PC-9 (cell line): ENCODE measurements around the gene IRS2. TPM values are rescaled to one million over a fixed set of nuclear protein-coding genes. Genes with fewer than 3 reads are reported as not detected.

ENCODE experiments used
- BruUV-seq: library from RNA; stranded (reverse); fragments of 400-500 nt; replicated peaks from 2 replicates; lab custom pipeline; 2021; lab: Mats Ljungman, UMichigan
- CTCF ChIA-PET: fragments of 300-600 bp; sonication (Branson Sonifier 250); formaldehyde crosslinking; loops from one replicate; lab custom pipeline; 2022; ENCODE audit warnings: antibody characterized with exemption; lab: Charles Lee
- POLR2A ChIA-PET: fragments of 300-600 bp; sonication (Branson Sonifier 250); formaldehyde crosslinking; loops from one replicate; lab custom pipeline; 2022; ENCODE audit warnings: antibody characterized with exemption; ENCODE audit not compliant: unreplicated experiment; lab: Charles Lee
- DNase-seq, 2 experiments: peaks; one replicate each; pipeline versions ENCODE4 v3.0.0 to v3.0.0-alpha.2; 2015 to 2022; ENCODE audit warnings: mixed read lengths in 1 of 2
- H2AFZ ChIP-seq: fragments of 200-600 bp; sonication (generic); 2 replicates; pipeline ENCODE4 v1.8.1; 2017; ENCODE audit warnings: antibody characterized with exemption
- H3F3A ChIP-seq: fragments of 200-600 bp; sonication (generic); 2 replicates; pipeline ENCODE4 v1.8.1; 2017; ENCODE audit warnings: antibody characterized with exemption, mild to moderate bottlenecking, low read depth; ENCODE audit not compliant: insufficient read depth
- H3K27ac ChIP-seq: fragments of 200-600 bp; sonication (generic); 2 replicates; pipeline ENCODE4 v1.6.1; 2016; ENCODE audit warnings: mixed run types
- H3K27me3 ChIP-seq: fragments of 200-600 bp; sonication (generic); 2 replicates; pipeline ENCODE4 v1.6.1; 2016; ENCODE audit warnings: low read depth, mixed run types; ENCODE audit not compliant: insufficient read depth
- H3K36me3 ChIP-seq: fragments of 200-600 bp; sonication (generic); 2 replicates; pipeline ENCODE4 v1.6.1; 2016; ENCODE audit warnings: low read depth, mixed run types
- H3K4me1 ChIP-seq: fragments of 200-600 bp; sonication (generic); replicated peaks from 2 replicates; pipeline ENCODE4 v1.6.1; 2016; ENCODE audit warnings: mixed run types; ENCODE audit not compliant: insufficient read depth
- H3K4me2 ChIP-seq: fragments of 200-600 bp; sonication (generic); 2 replicates; pipeline ENCODE4 v1.6.1; 2017; ENCODE audit warnings: mixed run types
- H3K4me3 ChIP-seq: fragments of 200-600 bp; sonication (generic); 2 replicates; pipeline ENCODE4 v1.6.1; 2016; ENCODE audit warnings: mixed run types
- H3K79me2 ChIP-seq: fragments of 200-600 bp; sonication (generic); 2 replicates; pipeline ENCODE4 v1.6.1; 2017; ENCODE audit warnings: low read depth, mixed run types
- H3K9me2 ChIP-seq: fragments of 200-600 bp; sonication (generic); 2 replicates; pipeline ENCODE4 v1.8.1; 2017; ENCODE audit warnings: mild to moderate bottlenecking; ENCODE audit not compliant: insufficient read depth
- H3K9me3 ChIP-seq: fragments of 200-600 bp; sonication (generic); 2 replicates; pipeline ENCODE4 v1.8.1; 2016; ENCODE audit warnings: low read depth; ENCODE audit not compliant: insufficient read depth
- H4K20me1 ChIP-seq: fragments of 200-600 bp; sonication (generic); 2 replicates; pipeline ENCODE4 v1.8.1; 2017; ENCODE audit not compliant: insufficient read depth
- EZH2 ChIP-seq: fragments of 200-600 bp; sonication (generic); IDR thresholded peaks from 2 replicates; pipeline ENCODE4 v1.8.0; 2017; ENCODE audit warnings: antibody characterized with exemption, low read depth
- intact Hi-C: fragments of 100-400 bp; cut with micrococcal nuclease; formaldehyde crosslinking; loops from one replicate; pipeline ENCODE4 v1.10.0; 2022; ENCODE audit not compliant: unreplicated experiment
- total RNA-seq: library from RNA; stranded (reverse); gene quantifications from 2 replicates; pipeline ENCODE4 v1.2.3, GENCODE V29; 2021
- TF ChIP-seq, protein P1 (sequence below): fragments of 200-600 bp; sonication (generic); conservative IDR thresholded peaks from 2 replicates; pipeline ENCODE4 v1.6.1; 2017; ENCODE audit warnings: mixed run types, antibody characterized with exemption, mild to moderate bottlenecking, moderate library complexity

Gene IRS2
- total RNA-seq, 1 experiment from 2014 or later = 31.3 TPM

DNA sequence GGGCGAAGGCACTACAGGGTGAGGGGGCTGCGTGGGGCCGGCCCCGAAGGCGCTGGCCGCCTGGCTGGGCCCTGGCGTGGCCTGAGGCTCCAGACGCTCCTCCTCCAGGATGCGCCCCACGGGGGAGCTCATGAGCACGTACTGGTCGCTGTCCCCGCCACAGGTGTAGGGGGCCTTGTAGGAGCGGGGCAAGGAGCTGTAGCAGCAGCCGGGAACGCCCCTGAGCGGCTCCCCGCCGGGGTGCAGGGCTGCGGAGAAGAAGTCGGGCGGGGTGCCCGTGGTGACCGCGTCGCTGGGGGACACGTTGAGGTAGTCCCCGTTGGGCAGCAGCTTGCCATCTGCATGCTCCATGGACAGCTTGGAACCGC, 3.0 kb downstream of the IRS2 start:
- Histone ChIP-seq H3K27me3 (no peaks in the 10 kb centered on the region), H3K79me2 (peaks cover 84% of the 10 kb centered on the region), H3K36me3 (peaks cover 44% of the 10 kb centered on the region), H4K20me1 (peaks cover 52% of the 10 kb centered on the region), H3K4me3 (peak overlapping the region; percentile 87), H3K9me3 (no peaks in the 10 kb centered on the region), H3K9me2 (no peaks in the 10 kb centered on the region), H3K4me2 (peak overlapping the region; percentile 95), H3K27ac (peak overlapping the region; percentile 83), H3F3A (peaks cover 16% of the 10 kb centered on the region), H3K4me1 (peaks cover 16% of the 10 kb centered on the region), H2AFZ (no peak overlapping the region)
- intact Hi-C loops = loop anchor here (10.0 kb wide), 1 partner anchor 661 kb away; no protein-coding TSS in a partner anchor
- peak in 1 of 2 experiments; percentile 82 for DNase-seq
- TF ChIP-seq, protein P1, sequence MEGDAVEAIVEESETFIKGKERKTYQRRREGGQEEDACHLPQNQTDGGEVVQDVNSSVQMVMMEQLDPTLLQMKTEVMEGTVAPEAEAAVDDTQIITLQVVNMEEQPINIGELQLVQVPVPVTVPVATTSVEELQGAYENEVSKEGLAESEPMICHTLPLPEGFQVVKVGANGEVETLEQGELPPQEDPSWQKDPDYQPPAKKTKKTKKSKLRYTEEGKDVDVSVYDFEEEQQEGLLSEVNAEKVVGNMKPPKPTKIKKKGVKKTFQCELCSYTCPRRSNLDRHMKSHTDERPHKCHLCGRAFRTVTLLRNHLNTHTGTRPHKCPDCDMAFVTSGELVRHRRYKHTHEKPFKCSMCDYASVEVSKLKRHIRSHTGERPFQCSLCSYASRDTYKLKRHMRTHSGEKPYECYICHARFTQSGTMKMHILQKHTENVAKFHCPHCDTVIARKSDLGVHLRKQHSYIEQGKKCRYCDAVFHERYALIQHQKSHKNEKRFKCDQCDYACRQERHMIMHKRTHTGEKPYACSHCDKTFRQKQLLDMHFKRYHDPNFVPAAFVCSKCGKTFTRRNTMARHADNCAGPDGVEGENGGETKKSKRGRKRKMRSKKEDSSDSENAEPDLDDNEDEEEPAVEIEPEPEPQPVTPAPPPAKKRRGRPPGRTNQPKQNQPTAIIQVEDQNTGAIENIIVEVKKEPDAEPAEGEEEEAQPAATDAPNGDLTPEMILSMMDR = peak; percentile 40; the same call in 1 of the 2 replicates
- TF ChIP-seq EZH2 = no peak
- no TSS peak for BruUV-seq
- CTCF ChIA-PET = no interaction called here
- POLR2A ChIA-PET = no interaction called here

DNA sequence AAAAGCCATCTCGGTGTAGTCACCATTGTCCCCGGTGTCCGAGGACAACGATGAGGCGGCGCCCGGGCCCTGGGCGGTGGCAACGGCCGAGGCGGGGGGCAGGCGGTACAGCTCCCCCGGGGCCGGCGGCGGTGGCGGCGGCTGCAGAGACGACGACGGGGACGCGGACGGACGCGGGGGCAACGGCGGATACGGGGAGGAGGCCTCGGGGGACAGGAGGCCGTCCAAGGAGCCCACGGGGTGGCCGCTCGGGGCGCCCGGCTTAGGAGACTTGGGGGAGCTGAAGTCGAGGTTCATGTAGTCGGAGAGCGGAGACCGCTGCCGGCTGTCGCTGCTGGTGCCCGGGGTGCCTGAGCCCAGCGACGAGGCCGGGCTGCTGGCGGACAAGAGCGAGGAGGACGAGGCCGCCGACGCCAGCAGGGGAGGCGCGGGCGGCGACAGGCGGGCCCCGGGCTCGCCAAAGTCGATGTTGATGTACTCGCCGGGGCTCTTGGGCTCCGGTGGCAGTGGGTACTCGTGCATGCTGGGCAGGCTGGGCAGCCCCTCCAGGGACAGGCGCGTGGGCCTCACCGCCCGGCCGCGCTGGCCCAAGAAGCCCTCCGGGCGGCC, 3.5 kb downstream of the IRS2 start:
- Histone ChIP-seq H3K4me3 (peak overlapping the region; percentile 87), H3K27me3 (no peaks in the 10 kb centered on the region)

DNA sequence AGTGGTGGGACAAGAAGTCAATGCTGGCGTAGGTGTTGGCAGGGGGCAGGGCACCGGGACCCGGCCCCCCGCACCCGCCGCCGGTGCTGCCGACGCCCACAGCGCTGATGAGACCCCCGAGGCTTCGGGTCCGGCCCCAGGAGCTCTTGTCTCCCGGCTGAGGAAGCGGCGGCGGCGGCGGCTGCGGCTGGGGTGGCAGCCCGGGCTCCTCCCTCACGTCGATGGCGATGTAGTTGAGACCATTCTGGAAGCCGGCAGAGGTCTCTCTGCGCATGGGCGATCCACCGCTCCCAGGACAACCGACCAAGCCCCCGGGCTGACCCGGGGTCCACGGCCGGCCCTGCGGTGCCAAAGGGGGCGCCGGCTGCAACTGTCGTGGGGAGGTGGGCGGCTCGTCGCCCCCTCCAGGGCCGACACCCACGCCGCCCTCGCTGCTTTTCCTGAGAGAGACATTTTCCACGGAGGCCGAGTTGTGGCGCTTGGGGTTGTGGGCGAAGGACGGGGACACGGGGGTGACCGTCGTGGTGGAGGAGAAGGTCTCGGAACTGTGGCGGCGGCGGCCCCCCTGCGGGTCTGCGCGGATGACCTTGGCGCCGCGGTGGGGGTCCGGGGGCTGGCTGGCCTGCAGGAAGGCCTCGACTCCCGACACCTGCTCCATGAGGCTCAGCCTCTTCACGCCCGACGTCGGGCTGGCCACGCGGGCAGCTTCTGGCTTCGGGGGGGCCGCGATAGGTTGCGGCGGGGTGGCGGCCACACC, 4.1 kb downstream of the IRS2 start:
- no peak overlapping the region for H2AFZ ChIP-seq
- DNase-seq = no peak
- peak overlapping the region; percentile 95 for H3K4me2 ChIP-seq
- H3K9me2 ChIP-seq = no peaks in the 10 kb centered on the region
- TF ChIP-seq, protein P1 = no peak
- no peak for TF ChIP-seq EZH2
- H3K79me2 ChIP-seq = peaks cover 84% of the 10 kb centered on the region
- H3F3A ChIP-seq = peaks cover 28% of the 10 kb centered on the region
- peaks cover 62% of the 10 kb centered on the region for H4K20me1 ChIP-seq
- H3K36me3 ChIP-seq = peaks cover 52% of the 10 kb centered on the region
- no TSS peak for BruUV-seq
- H3K9me3 ChIP-seq = no peaks in the 10 kb centered on the region
- ChIA-PET CTCF (no interaction called here), POLR2A (interaction anchor here (0.8 kb wide), 1 partner anchor 508 kb away, joined by 6 read pairs; no protein-coding TSS in a partner anchor)
- no peaks in the 10 kb centered on the region for H3K27me3 ChIP-seq
- peaks cover 17% of the 10 kb centered on the region for H3K4me1 ChIP-seq
- peak overlapping the region; percentile 83 for H3K27ac ChIP-seq
- intact Hi-C loops = loop anchor here (10.0 kb wide), 1 partner anchor 663 kb away; no protein-coding TSS in a partner anchor
- H3K4me3 ChIP-seq = peak overlapping the region; percentile 87

More for the DNA sequence above, 3.5 kb downstream of the IRS2 start:
- CTCF ChIA-PET = no interaction called here
- Histone ChIP-seq H2AFZ (no peak overlapping the region), H3K9me2 (no peaks in the 10 kb centered on the region), H3K9me3 (no peaks in the 10 kb centered on the region), H4K20me1 (peaks cover 55% of the 10 kb centered on the region), H3K36me3 (peaks cover 45% of the 10 kb centered on the region), H3K4me1 (peaks cover 14% of the 10 kb centered on the region), H3K27ac (peak overlapping the region; percentile 83), H3K79me2 (peaks cover 84% of the 10 kb centered on the region), H3F3A (peaks cover 21% of the 10 kb centered on the region), H3K4me2 (peak overlapping the region; percentile 95)
- intact Hi-C loops = loop anchor here (10.0 kb wide), 1 partner anchor 662 kb away; no protein-coding TSS in a partner anchor
- no peak for TF ChIP-seq EZH2
- TF ChIP-seq, protein P1 = no peak
- POLR2A ChIA-PET = no interaction called here
- BruUV-seq = no TSS peak
- no peak for DNase-seq
